Chondrocyte (in vitro differentiated cells): ENCODE results near the gene TMX4. TPM values are rescaled to one million over a fixed set of nuclear protein-coding genes. Genes with fewer than 3 reads are reported as not detected.
"Not testable (repeated sequence)": the region's sequence is repeated elsewhere in the genome, so short reads cannot be mapped to it uniquely, and the experiment has no call there.

ENCODE experiments used
- DNase-seq: peaks from one replicate; pipeline ENCODE4 v3.0.0; 2021; ENCODE audit warnings: mixed read lengths, low spot score
- H3K27ac Mint-ChIP-seq: one replicate; pipeline ENCODE4 v1.8.0; 2021; ENCODE audit warnings: mild to moderate bottlenecking, moderate library complexity, mixed read lengths; ENCODE audit not compliant: unreplicated experiment
- H3K27me3 Mint-ChIP-seq: 2 replicates; pipeline ENCODE4 v1.8.0; 2021; ENCODE audit warnings: low read depth, mixed read lengths
- H3K36me3 Mint-ChIP-seq: 2 replicates; pipeline ENCODE4 v1.8.0; 2021; ENCODE audit warnings: low read depth, mixed read lengths
- H3K4me1 Mint-ChIP-seq: 2 replicates; pipeline ENCODE4 v1.8.0; 2021; ENCODE audit warnings: low read depth, mild to moderate bottlenecking, mixed read lengths
- H3K4me3 Mint-ChIP-seq: one replicate; pipeline ENCODE4 v1.8.0; 2021; ENCODE audit warnings: mild to moderate bottlenecking, moderate library complexity, mixed read lengths; ENCODE audit not compliant: unreplicated experiment
- H3K9me3 Mint-ChIP-seq: 2 replicates; pipeline ENCODE4 v1.8.0; 2021; ENCODE audit warnings: low read depth, mixed read lengths
- total RNA-seq: library from RNA; stranded (reverse); gene quantifications from 3 replicates; pipeline ENCODE4 v1.2.1, GENCODE V29; 2021
- TF ChIP-seq, protein P1 (sequence below): fragments of 200-600 bp; sonication (generic); IDR thresholded peaks from 2 replicates; pipeline ENCODE4 v1.5.0; 2021; ENCODE audit warnings: antibody characterized with exemption, mild to moderate bottlenecking, moderate library complexity

Gene TMX4
- total RNA-seq, 1 donor from 2014 or later: 25.7 TPM

DNA sequence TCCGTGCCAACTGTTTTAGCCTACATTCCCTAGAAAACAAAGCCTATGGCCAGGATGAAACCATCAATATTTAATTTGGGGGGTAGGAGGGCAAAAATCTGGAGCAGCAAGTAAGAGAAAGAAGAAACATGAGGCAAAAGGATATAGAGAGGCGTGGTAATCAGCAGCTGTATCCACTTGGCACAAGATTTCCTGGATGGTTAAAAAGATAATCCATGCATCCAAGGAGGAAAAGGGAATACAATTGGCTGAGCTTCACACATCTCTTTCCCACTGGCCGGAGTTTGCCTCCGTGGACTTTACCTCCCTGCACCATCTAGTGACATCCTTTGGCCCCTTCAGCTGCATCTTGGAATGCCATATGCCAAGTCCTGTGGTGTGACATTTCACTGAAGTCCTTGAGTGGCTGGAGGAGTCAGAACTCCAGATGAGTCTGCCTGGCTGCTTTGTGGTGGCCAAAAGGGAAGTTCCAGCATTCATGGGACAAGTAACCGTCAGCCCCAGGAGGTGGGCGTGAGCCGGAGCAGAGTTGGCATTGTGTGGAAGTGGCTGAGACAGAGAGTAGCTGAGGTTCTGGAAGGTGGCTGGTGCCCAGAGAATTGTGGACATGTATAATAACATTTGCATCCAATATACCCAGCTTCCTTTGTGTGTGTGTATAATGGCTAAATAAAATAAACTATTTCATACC, 13.7 kb upstream of the TMX4 start:
- TF ChIP-seq, protein P1, sequence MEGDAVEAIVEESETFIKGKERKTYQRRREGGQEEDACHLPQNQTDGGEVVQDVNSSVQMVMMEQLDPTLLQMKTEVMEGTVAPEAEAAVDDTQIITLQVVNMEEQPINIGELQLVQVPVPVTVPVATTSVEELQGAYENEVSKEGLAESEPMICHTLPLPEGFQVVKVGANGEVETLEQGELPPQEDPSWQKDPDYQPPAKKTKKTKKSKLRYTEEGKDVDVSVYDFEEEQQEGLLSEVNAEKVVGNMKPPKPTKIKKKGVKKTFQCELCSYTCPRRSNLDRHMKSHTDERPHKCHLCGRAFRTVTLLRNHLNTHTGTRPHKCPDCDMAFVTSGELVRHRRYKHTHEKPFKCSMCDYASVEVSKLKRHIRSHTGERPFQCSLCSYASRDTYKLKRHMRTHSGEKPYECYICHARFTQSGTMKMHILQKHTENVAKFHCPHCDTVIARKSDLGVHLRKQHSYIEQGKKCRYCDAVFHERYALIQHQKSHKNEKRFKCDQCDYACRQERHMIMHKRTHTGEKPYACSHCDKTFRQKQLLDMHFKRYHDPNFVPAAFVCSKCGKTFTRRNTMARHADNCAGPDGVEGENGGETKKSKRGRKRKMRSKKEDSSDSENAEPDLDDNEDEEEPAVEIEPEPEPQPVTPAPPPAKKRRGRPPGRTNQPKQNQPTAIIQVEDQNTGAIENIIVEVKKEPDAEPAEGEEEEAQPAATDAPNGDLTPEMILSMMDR: no peak
- H3K4me1 Mint-ChIP-seq: no peaks in the 10 kb centered on the region

DNA sequence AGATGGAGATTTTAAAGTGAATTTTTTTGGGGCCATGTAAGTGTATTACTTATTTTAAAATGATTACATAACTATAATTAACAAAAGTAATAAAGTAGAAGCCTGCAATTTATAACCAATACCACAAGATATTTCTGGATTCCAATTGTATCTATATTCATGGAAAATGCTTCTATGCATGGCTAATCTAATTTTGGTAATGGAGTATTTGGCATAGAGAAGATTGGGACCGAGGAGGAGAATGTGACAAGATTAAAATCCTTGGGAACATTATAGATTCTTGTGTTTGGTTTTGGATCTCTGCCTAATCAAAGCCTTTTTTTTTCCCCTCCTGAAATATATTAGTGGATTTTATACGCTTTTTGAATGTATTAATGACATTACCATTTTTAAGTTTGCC, 12.9 kb upstream of the TMX4 start:
- Mint-ChIP-seq H3K36me3 (peaks cover 1% of the 10 kb centered on the region), H3K4me1 (no peaks in the 10 kb centered on the region), H3K4me3 (no peak overlapping the region), H3K9me3 (no peaks in the 10 kb centered on the region), H3K27me3 (peaks cover 14% of the 10 kb centered on the region), H3K27ac (no peak overlapping the region)
- no peak for DNase-seq
- TF ChIP-seq, protein P1: no peak

More for the DNA sequence above, 13.7 kb upstream of the TMX4 start:
- Mint-ChIP-seq H3K27ac (no peak overlapping the region), H3K36me3 (no peaks in the 10 kb centered on the region), H3K4me3 (no peak overlapping the region), H3K27me3 (peaks cover 17% of the 10 kb centered on the region), H3K9me3 (no peaks in the 10 kb centered on the region)
- DNase-seq: no peak

DNA sequence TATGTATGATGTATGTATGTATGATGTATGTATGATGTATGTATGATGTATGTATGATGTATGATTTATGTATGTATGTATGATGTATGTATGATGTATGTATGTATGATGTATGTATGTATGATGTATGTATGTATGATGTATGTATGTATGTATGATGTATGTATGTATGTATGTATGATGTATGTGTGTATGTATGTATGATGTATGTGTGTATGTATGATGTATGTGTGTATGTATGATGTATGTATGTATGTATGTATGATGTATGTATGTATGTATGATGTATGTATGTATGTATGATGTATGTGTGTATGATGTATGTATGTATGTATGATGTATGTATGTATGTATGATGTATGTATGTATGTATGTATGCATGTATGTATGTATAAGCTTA, 12.0 kb upstream of the TMX4 start:
- H3K4me1 Mint-ChIP-seq, H3K4me3 Mint-ChIP-seq, DNase-seq, H3K9me3 Mint-ChIP-seq, H3K36me3 Mint-ChIP-seq, H3K27ac Mint-ChIP-seq: not testable (repeated sequence)
- H3K27me3 Mint-ChIP-seq: peaks cover 14% of the 10 kb centered on the region

DNA sequence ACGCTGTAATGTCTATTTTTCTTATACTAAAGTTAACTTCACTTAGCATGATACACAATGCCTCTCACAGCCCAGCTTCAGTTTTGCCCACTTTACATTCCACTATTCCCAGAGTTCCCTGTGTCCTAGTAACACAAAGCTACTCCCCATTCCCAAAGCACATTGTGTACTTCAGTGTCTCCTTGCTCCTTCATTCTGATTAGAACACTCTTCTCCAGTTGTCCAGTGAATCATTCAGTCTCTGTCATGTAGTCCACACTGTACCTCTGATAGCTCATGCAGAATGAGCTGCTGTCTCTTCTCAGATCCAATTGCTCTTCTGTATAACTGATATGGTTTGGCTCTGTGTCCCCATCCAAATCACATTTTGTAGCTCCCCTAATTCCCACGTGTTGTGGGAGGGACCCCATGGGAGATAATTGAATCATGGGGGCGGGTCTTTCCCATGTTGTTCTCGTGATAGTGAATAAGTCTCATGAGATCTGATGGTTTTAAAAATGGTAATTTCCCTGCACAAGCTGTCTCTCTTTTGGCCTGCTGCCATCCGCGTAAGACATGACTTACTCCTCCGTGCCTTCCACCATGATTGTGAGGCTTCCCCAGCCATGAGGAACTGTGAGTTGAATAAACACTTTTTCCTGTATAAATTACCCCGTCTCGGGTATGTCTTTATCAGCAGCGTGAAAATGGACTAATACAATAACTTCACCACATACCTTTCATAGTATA, 2.1 kb upstream of the TMX4 start:
- H3K9me3 Mint-ChIP-seq: no peaks in the 10 kb centered on the region
- H3K27me3 Mint-ChIP-seq: peaks cover 6% of the 10 kb centered on the region
- DNase-seq: no peak
- H3K27ac Mint-ChIP-seq: no peak overlapping the region
- no peak overlapping the region for H3K4me3 Mint-ChIP-seq
- H3K36me3 Mint-ChIP-seq: no peaks in the 10 kb centered on the region
- peaks cover 10% of the 10 kb centered on the region for H3K4me1 Mint-ChIP-seq
- TF ChIP-seq, protein P1: no peak

DNA sequence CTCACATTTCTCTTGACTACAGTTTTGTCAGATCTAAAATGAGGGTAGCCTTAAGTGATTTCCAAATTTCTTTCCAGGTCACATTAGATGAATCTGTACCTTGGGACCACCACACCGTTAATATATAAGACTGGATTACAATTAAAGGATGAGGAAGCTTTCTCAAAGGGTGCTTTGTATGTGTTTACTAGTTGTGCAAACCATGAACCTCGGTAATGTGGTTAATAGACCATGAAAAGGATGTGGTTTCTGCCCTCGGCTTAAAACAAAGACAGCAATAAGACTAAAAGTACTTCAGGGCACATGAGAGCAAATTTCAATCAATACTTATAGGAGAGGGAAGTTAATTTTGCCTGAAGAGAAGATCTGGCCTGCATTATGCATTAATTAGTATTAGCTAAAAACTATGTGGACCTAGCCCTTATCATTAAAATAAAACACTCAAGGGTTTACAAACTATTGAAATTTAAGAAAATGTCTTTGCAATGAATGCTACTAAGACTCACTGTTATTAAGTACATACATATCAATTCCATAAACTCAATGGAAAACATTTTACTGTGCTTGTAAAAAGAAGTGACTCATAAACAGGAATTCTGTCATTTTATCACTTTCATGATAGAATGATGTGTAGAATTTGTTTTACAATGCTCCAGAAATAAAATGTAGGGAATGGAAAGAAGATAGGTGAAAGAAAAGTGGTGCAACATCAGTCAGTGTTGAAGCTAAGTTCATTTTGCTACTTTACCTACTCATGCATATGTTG, 936 bp upstream of the TMX4 start:
- DNase-seq: no peak
- H3K27ac Mint-ChIP-seq: no peak overlapping the region
- H3K36me3 Mint-ChIP-seq: no peaks in the 10 kb centered on the region
- TF ChIP-seq, protein P1: no peak
- H3K9me3 Mint-ChIP-seq: no peaks in the 10 kb centered on the region
- peaks cover 10% of the 10 kb centered on the region for H3K4me1 Mint-ChIP-seq
- H3K4me3 Mint-ChIP-seq: no peak overlapping the region
- peaks cover 5% of the 10 kb centered on the region for H3K27me3 Mint-ChIP-seq
